Measurements from ENCODE around the gene TBK1. TPM values are rescaled to one million over a fixed set of nuclear protein-coding genes. Genes with fewer than 3 reads are reported as not detected.

TBK1 gene
- total and polyA plus RNA-seq, 2 donors = 14.1 to 63.3 TPM

GRCh38 chr12:64459394-64459891, 7.5 kb downstream of the TBK1 start:
- WGBS = 40% methylated on average over 3 of the region's 3 CpGs
- peak overlapping the region; percentile 39 for H3K27ac ChIP-seq (ENCODE audit: low read depth)

GRCh38 chr12:64461634-64462414, 9.9 kb downstream of the TBK1 start:
- 70% methylated on average over 2 of the region's 2 CpGs for WGBS
- no peak for DNase-seq (ENCODE audit: extremely low spot score)
- Histone ChIP-seq H3K4me1 (ENCODE audit: insufficient read depth) (no peaks in the 10 kb centered on the region), H3K4me3 (ENCODE audit: low read depth, low read length) (no peak overlapping the region), H3K27ac (ENCODE audit: low read depth) (no peak overlapping the region), H3K36me3 (ENCODE audit: insufficient read depth) (peaks cover 2% of the 10 kb centered on the region)

More at GRCh38 chr12:64459394-64459891, 7.5 kb downstream of the TBK1 start:
- Histone ChIP-seq H3K36me3 (ENCODE audit: insufficient read depth) (no peaks in the 10 kb centered on the region), H3K4me1 (ENCODE audit: insufficient read depth) (no peaks in the 10 kb centered on the region), H3K4me3 (ENCODE audit: low read depth, low read length) (peak overlapping the region; percentile 20)
- no peak for DNase-seq (ENCODE audit: extremely low spot score)

- DNase-seq (ENCODE audit: extremely low spot score) = no peak
- H3K4me3 ChIP-seq (ENCODE audit: low read depth, low read length) = no peak overlapping the region
- peaks cover 2% of the 10 kb centered on the region for H3K36me3 ChIP-seq (ENCODE audit: insufficient read depth)
- no peaks in the 10 kb centered on the region for H3K4me1 ChIP-seq (ENCODE audit: insufficient read depth)
- no peak overlapping the region for H3K27ac ChIP-seq (ENCODE audit: low read depth)
Observed at GRCh38 chr12:64466178-64466577, 14.3 kb downstream of the TBK1 start.

GRCh38 chr12:64468966-64469365, 17.0 kb downstream of the TBK1 start:
- H3K27ac ChIP-seq (ENCODE audit: low read depth) = no peak overlapping the region
- H3K36me3 ChIP-seq (ENCODE audit: insufficient read depth) = peaks cover 2% of the 10 kb centered on the region
- H3K4me1 ChIP-seq (ENCODE audit: insufficient read depth) = no peaks in the 10 kb centered on the region
- WGBS = 66% methylated on average over 5 of the region's 5 CpGs
- H3K4me3 ChIP-seq (ENCODE audit: low read depth, low read length) = no peak overlapping the region
- DNase-seq (ENCODE audit: extremely low spot score) = no peak

GRCh38 chr12:64469455-64470142, 17.7 kb downstream of the TBK1 start:
- H3K27ac ChIP-seq (ENCODE audit: low read depth) = no peak overlapping the region
- peaks cover 4% of the 10 kb centered on the region for H3K36me3 ChIP-seq (ENCODE audit: insufficient read depth)
- no peak overlapping the region for H3K4me3 ChIP-seq (ENCODE audit: low read depth, low read length)
- H3K4me1 ChIP-seq (ENCODE audit: insufficient read depth) = no peaks in the 10 kb centered on the region
- 95% methylated on average over 2 of the region's 2 CpGs for WGBS
- no peak for DNase-seq (ENCODE audit: extremely low spot score)

- WGBS = 97% methylated on average over 2 of the region's 2 CpGs
- Histone ChIP-seq H3K36me3 (ENCODE audit: insufficient read depth) (peaks cover 6% of the 10 kb centered on the region), H3K4me3 (ENCODE audit: low read depth, low read length) (no peak overlapping the region), H3K4me1 (ENCODE audit: insufficient read depth) (no peaks in the 10 kb centered on the region), H3K27ac (ENCODE audit: low read depth) (no peak overlapping the region)
- no peak for DNase-seq (ENCODE audit: extremely low spot score)
Observed at GRCh38 chr12:64470495-64470894, 18.6 kb downstream of the TBK1 start.

GRCh38 chr12:64473176-64473575, 21.3 kb downstream of the TBK1 start:
- no peak overlapping the region for H3K27ac ChIP-seq (ENCODE audit: low read depth)
- peaks cover 9% of the 10 kb centered on the region for H3K36me3 ChIP-seq (ENCODE audit: insufficient read depth)
- 95% methylated on average over 2 of the region's 2 CpGs for WGBS
- H3K4me3 ChIP-seq (ENCODE audit: low read depth, low read length) = no peak overlapping the region
- no peak for DNase-seq (ENCODE audit: extremely low spot score)
- no peaks in the 10 kb centered on the region for H3K4me1 ChIP-seq (ENCODE audit: insufficient read depth)

- over 99% methylated on average over 4 of the region's 4 CpGs for WGBS
- peaks cover 12% of the 10 kb centered on the region for H3K36me3 ChIP-seq (ENCODE audit: insufficient read depth)
Observed at GRCh38 chr12:64475518-64475917, 23.6 kb downstream of the TBK1 start.

GRCh38 chr12:64476844-64477243, 24.9 kb downstream of the TBK1 start:
- WGBS = 99% methylated on average over 2 of the region's 2 CpGs
- H3K4me1 ChIP-seq (ENCODE audit: insufficient read depth) = no peaks in the 10 kb centered on the region
- no peak for DNase-seq (ENCODE audit: extremely low spot score)
- peaks cover 14% of the 10 kb centered on the region for H3K36me3 ChIP-seq (ENCODE audit: insufficient read depth)
- no peak overlapping the region for H3K27ac ChIP-seq (ENCODE audit: low read depth)
- H3K4me3 ChIP-seq (ENCODE audit: low read depth, low read length) = no peak overlapping the region

More at GRCh38 chr12:64475518-64475917, 23.6 kb downstream of the TBK1 start:
- no peak overlapping the region for H3K27ac ChIP-seq (ENCODE audit: low read depth)
- no peak for DNase-seq (ENCODE audit: extremely low spot score)
- H3K4me3 ChIP-seq (ENCODE audit: low read depth, low read length) = no peak overlapping the region
- no peaks in the 10 kb centered on the region for H3K4me1 ChIP-seq (ENCODE audit: insufficient read depth)

- Histone ChIP-seq H3K4me1 (ENCODE audit: insufficient read depth) (no peaks in the 10 kb centered on the region), H3K36me3 (ENCODE audit: insufficient read depth) (peaks cover 14% of the 10 kb centered on the region), H3K4me3 (ENCODE audit: low read depth, low read length) (no peak overlapping the region), H3K27ac (ENCODE audit: low read depth) (no peak overlapping the region)
- DNase-seq (ENCODE audit: extremely low spot score) = no peak
Observed at GRCh38 chr12:64478661-64479060, 26.7 kb downstream of the TBK1 start.

GRCh38 chr12:64480148-64480547, 28.2 kb downstream of the TBK1 start:
- WGBS = 89% methylated on average over 1 of the region's 1 CpG
- no peaks in the 10 kb centered on the region for H3K4me1 ChIP-seq (ENCODE audit: insufficient read depth)
- H3K27ac ChIP-seq (ENCODE audit: low read depth) = no peak overlapping the region
- peaks cover 9% of the 10 kb centered on the region for H3K36me3 ChIP-seq (ENCODE audit: insufficient read depth)
- H3K4me3 ChIP-seq (ENCODE audit: low read depth, low read length) = no peak overlapping the region
- DNase-seq (ENCODE audit: extremely low spot score) = no peak

- Histone ChIP-seq H3K27ac (ENCODE audit: low read depth) (no peak overlapping the region), H3K4me3 (ENCODE audit: low read depth, low read length) (no peak overlapping the region), H3K36me3 (ENCODE audit: insufficient read depth) (peaks cover 11% of the 10 kb centered on the region), H3K4me1 (ENCODE audit: insufficient read depth) (no peaks in the 10 kb centered on the region)
- 98% methylated on average over 3 of the region's 3 CpGs for WGBS
- no peak for DNase-seq (ENCODE audit: extremely low spot score)
Observed at GRCh38 chr12:64486657-64487056, 34.7 kb downstream of the TBK1 start.

- Histone ChIP-seq H3K27ac (ENCODE audit: low read depth) (no peak overlapping the region), H3K4me1 (ENCODE audit: insufficient read depth) (no peaks in the 10 kb centered on the region), H3K4me3 (ENCODE audit: low read depth, low read length) (no peak overlapping the region), H3K36me3 (ENCODE audit: insufficient read depth) (peaks cover 13% of the 10 kb centered on the region)
- 90% methylated on average over 1 of the region's 1 CpG for WGBS
- DNase-seq (ENCODE audit: extremely low spot score) = no peak
Observed at GRCh38 chr12:64491718-64492117, 39.8 kb downstream of the TBK1 start.

GRCh38 chr12:64493513-64493912, 41.6 kb downstream of the TBK1 start:
- DNase-seq (ENCODE audit: extremely low spot score) = no peak
- Histone ChIP-seq H3K36me3 (ENCODE audit: insufficient read depth) (peaks cover 15% of the 10 kb centered on the region), H3K4me3 (ENCODE audit: low read depth, low read length) (no peak overlapping the region), H3K27ac (ENCODE audit: low read depth) (no peak overlapping the region), H3K4me1 (ENCODE audit: insufficient read depth) (no peaks in the 10 kb centered on the region)
- whole genome bisulfite sequencing = 98% methylated on average over 3 of the region's 3 CpGs

Data from urinary bladder (tissue), 4 donors.